Fibroblast of skin of abdomen (primary cell): ENCODE data around the gene TMSB15C.

Experiments
- DNase-seq: peaks from one replicate; pipeline ENCODE4 v3.0.0-alpha.2; 2013

The TMSB15C gene

GRCh38 chrX:104045642-104046041, 30.4 kb downstream of the TMSB15C start:
- DNase-seq, result no peak

DNA sequence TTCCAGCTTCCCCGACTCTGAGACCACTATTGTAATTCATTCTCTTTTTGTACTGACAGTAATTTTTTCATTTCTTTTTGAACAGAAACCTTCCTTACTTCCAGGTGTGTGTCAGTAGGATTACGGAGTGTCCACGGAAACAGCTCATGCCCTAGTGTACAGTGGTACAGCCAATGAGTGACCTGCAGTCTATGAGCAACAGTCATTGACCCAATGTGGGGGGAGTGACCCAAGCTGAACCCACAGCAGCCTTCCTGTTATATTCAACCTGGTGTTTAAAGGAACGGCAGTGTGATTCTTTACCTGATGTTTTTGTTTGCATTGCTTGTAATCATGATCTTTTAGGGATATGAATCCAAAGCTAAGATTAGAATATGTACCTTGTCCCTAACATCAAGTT, 35.0 kb downstream of the TMSB15C start:
- DNase-seq, result no peak

DNA sequence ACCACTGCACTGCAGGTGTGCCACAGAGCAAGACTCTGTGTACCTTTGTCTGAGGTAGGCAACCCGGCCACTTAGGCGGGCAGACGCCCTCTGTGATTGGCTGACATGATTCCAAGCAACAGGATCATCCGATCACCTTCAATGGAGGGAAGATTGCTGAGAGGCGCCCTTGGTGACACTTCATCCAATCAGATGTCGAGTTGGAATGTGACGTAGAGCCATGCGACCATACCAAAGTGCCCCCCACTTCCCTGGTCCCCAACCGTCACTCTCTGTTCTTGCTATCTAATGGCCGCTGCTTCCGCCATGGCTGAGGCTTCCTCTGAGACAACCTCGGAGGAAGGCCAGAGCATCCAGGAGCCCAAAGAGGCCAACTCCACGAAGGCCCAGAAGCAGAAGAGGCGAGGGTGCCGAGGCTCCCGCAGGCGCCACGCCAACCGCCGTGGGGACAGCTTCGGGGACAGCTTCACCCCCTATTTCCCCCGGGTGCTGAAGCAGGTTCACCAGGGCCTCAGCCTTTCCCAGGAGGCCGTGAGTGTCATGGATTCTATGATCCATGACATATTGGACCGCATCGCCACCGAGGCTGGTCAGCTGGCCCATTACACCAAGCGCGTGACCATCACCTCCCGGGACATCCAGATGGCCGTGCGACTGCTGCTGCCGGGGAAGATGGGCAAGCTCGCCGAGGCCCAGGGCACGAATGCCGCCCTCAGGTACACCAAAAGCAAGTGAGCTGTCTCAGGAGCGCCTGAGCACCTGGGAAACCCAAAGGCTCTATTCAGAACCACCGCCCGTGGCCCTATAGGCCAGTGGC, 36.1 kb downstream of the TMSB15C start, which contains the start of gene H2BW2:
H2BW2 (plus strand) TSS at position 268 of the 817 bp plus-strand sequence; CDS start at position 307, 39 bp downstream.
- no peak for DNase-seq
